ENCODE data around the gene TENM4.

TENM4 gene

GRCh38 chr11:79336797-79337517 lies 103.9 kb downstream of the TENM4 start:
- no peak for DNase-seq

DNA sequence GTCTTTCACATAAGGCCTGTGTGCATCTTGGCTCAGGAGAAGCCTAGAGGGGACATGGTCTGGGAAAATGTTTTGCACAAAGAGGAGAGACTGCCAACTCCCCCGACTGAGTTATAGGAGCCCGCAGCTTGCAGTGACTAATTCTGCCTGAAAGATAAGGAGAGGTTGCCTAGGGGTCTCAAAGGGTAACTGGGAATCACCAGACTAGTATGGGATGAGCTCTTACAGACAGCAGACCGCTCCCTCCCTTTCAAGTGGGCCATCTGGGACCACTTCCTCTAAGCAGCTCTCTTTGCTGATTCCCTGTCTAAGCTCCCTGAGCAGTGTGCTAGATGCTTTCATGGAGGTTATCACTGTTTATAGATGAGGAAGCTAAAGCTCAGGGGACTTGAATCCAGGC lies 105.1 kb downstream of the TENM4 start:
- DNase-seq, result no peak

- no peak for DNase-seq
These were observed 107.5 kb downstream of the TENM4 start for GRCh38 chr11:79333355-79333754.

DNA sequence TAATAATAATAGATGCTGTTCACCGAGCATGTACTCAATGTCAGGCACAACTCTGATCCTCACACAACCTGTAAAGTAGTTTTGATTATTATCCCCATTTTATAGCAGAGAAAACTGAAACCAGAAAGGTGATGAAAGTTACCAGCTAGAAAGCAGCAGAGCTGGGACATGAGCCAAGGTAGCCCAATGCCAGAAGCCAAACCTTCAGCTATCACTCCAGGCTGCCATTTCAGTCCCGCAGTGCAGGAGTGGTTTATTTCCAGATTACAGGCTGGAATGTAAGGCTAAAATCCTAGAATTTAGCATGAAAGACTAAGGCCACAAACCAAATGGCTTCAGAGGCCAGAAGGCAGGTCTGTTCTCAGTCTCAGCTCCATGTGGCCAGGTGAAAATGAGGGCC lies 108.8 kb downstream of the TENM4 start:
- DNase-seq, result no peak

DNA sequence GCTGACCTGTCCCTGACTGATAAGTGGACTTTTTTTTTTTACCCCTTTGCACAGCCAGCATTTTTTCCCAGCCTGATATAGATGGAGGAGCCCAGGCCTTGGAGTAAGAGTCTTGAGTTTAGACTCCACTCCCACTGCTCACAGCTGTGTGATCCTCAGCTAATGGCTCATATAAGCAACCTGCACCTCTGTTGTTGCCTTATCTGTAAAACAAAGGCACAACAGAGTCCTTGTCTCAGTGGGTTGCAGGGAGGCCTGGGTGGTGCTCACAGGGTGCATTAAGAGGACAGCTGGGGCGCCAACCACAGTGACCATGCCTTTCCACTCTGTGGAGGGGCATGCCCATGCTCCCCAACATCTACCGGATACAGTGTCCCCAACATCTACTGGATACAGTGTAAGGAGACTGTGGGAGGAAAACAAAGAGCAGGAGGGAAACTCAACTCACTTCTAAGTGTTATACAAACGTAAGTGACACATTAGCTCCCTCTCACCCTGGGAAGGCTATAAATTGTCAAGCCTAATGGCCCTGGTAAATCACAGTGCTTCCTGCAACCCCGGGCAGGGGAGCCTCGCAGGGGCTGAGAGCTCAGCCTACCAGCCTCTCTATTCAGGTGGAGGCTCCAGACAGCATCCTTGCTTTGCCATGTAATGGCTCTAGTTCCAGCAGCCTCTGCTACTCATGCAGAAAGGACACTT lies 109.5 kb downstream of the TENM4 start:
- no peak for DNase-seq

GRCh38 chr11:79330651-79331050 lies 110.2 kb downstream of the TENM4 start:
- no peak for DNase-seq

GRCh38 chr11:79329561-79329960 lies 111.3 kb downstream of the TENM4 start:
- DNase-seq, result no peak

- DNase-seq, result no peak
These were observed 112.4 kb downstream of the TENM4 start for GRCh38 chr11:79328402-79328801.

- DNase-seq, result no peak
These were observed 115.0 kb downstream of the TENM4 start for GRCh38 chr11:79325851-79326250.

- no peak for DNase-seq
These were observed 119.6 kb downstream of the TENM4 start for GRCh38 chr11:79321263-79321662.

DNA sequence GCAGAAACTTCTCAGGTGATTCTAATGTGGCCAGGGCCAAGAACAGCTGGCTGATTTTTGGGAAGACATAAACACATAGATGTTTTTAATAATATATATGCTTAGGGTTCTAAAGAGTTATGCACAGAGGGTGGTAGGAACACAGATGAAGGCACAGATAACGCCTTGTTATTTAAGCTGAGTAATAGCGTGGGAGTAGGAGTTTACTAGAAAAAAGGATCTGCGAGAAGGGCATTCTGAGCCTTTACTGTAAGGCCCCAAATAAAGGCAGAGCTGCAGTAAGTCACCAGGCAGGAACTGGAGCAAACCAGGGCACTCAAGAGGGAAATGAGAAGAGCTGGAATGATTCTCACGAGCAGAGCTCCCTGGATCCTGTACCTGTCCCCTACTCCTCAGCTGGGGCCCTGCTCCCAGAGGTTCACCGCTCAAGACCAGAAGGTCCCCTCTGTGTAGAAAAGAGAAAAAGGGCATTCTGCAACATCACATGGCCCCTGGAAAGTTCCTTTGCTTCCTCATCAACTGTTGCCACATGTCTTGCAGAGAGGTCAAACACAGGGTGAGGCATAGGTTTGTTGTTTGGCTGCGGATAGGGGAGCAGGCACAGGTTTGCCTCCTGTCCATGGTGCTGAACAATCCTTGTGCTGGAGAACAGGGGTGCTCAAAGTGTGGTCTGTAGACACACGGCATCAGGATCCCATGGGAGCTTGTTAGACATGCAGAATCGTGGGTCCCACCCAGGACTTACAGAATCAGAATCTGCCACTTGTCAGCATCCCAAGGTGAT lies 125.7 kb downstream of the TENM4 start:
- DNase-seq, result no peak

DNA sequence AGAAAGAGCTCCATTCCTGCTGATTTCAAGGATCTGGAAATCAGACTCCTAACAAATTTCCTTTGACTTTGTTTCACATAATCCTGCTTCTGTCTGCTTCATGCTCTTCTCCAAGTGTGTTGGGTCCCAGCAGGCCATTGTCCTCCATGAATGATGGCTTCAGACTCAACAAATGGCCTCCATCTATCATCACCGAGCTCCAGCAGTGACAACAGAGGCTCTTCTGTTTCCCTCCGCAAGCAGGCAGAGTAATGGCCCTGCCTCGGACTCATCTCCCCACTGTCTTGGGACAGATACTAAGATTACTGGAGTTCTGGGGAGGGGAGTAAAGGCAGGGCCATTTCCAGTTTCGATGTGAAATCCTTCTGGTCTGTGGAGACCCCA lies 127.3 kb downstream of the TENM4 start:
- DNase-seq, result no peak

GRCh38 chr11:79312617-79313529 lies 128.0 kb downstream of the TENM4 start:
- no peak for DNase-seq

DNA sequence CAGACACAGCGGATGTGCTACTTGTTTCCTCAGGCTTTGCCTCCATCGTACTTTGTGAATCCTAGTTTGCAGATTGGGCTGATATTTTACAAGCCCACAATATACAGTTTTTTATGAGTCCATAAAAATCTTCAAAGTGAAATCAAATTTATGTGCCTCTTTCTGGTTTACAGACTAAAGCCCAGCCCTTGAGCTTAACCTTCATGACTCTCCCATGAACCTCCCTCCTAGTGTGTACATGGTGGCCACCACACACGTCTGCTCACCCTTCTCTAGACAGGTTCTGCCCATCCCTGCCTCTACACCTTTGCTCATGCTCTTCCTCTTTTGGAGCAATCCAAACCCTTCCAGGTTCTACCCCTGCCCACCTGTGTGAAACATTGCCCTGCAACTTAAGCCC lies 129.4 kb downstream of the TENM4 start:
- no peak for DNase-seq

DNA sequence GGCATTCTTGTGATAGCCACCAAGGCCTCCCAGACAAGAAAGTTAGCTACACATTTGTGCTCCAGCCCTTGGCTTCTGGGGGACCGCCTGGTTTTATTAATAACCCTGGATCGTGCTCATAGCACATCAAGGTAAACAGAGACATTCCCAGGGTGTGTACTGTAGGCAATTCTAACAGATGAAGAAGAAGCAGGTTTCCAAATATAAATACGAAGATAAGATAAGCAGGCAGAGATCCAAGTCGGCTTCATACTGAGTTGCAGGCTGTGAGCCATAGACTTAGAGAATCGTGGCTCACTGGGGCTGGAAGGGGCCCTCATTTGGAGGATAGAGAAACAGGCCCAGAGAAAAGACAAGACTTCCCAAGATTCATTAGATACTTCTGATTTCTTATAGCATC lies 131.4 kb downstream of the TENM4 start:
- no peak for DNase-seq

- no peak for DNase-seq
These were observed 132.4 kb downstream of the TENM4 start for GRCh38 chr11:79308429-79308828.

GRCh38 chr11:79304599-79305212 lies 136.1 kb downstream of the TENM4 start:
- peak; percentile 18 for DNase-seq

- no peak for DNase-seq
These were observed 144.7 kb downstream of the TENM4 start for GRCh38 chr11:79296141-79296540.

GRCh38 chr11:79294845-79295731 lies 145.7 kb downstream of the TENM4 start:
- no peak for DNase-seq

- no peak for DNase-seq
These were observed 148.9 kb downstream of the TENM4 start for GRCh38 chr11:79291948-79292347.

GRCh38 chr11:79290761-79291160 lies 150.1 kb downstream of the TENM4 start:
- DNase-seq, result no peak
